HepG2 (cell line): ENCODE data around the gene PRSS58. TPM values are rescaled to one million over a fixed set of nuclear protein-coding genes. Genes with fewer than 3 reads are reported as not detected.

Experiments
- ATAC-seq: fragments of 200-7000 bp; cut with Tn5 transposase; 3 replicates; pipeline ENCODE4 v1.9.1; 2020; ENCODE audit warnings: mild to moderate bottlenecking, moderate library complexity
- BruUV-seq: library from RNA; stranded (reverse); fragments of 400-500 nt; replicated peaks from 2 replicates; lab custom pipeline; 2021; lab: Mats Ljungman, UMichigan
- CTCF ChIA-PET: fragments of 300-600 bp; formaldehyde crosslinking; extraction: SDS; loops from one replicate; lab custom pipeline; 2021; ENCODE audit warnings: low total read pairs, inconsistent platforms, low intra/inter-chr PET ratio; lab: Yijun Ruan, JAX
- POLR2A ChIA-PET: fragments of 350-600 bp; sonication (Branson Sonifier 250); formaldehyde crosslinking; loops from one replicate; lab custom pipeline; 2020; ENCODE audit warnings: antibody characterized with exemption, inconsistent platforms; lab: Yijun Ruan, JAX
- DNase-seq: peaks from one replicate; pipeline ENCODE4 v3.0.0-alpha.2; 2015; ENCODE audit warnings: low spot score
- FAIRE-seq: peaks from 3 replicates; lab custom pipeline; 2011; peaks lifted over from hg19 to GRCh38; lab: Jason Lieb, UNC
- H2AFZ ChIP-seq: one replicate; pipeline ENCODE4 v1.6.1; 2011; ENCODE audit warnings: low read length, inconsistent platforms
- H3K27ac ChIP-seq: fragments of 300-600 bp; 3 replicates; pipeline ENCODE4 v1.8.0; 2011; ENCODE audit warnings: mixed run types, mild to moderate bottlenecking, mixed read lengths, low read length, inconsistent platforms; ENCODE audit not compliant: insufficient read depth; ENCODE audit errors: extremely low read length
- H3K27me3 ChIP-seq, 2 experiments: fragments of 200-600 bp in 1 of 2; 2 replicates in 1 of 2; 3 replicates in 1 of 2; pipeline versions ENCODE4 v1.6.0 to v1.8.0; 2011; ENCODE audit warnings: low read length in 2 of 2, mild to moderate bottlenecking in 2 of 2, moderate library complexity in 2 of 2, inconsistent platforms in 1 of 2; ENCODE audit not compliant: insufficient read depth in 2 of 2, control insufficient read depth in 1 of 2
- H3K36me3 ChIP-seq, 2 experiments: fragments of 200-600 bp in 1 of 2; replicated peaks in 1 of 2; 2 replicates in 1 of 2; 3 replicates in 1 of 2; pipeline versions ENCODE4 v1.5.1 to v1.8.0; 2011; ENCODE audit warnings: low read length in 2 of 2, inconsistent platforms in 1 of 2; ENCODE audit not compliant: insufficient read depth in 2 of 2, control insufficient read depth in 1 of 2
- H3K4me1 ChIP-seq: 2 replicates; pipeline ENCODE4 v1.5.1; 2012; ENCODE audit warnings: low read length, inconsistent platforms; ENCODE audit not compliant: insufficient read depth
- H3K4me2 ChIP-seq: 2 replicates; pipeline ENCODE4 v1.6.0; 2011; ENCODE audit warnings: low read depth, low read length, inconsistent platforms
- H3K4me3 ChIP-seq, 3 experiments: fragments of 200-600 bp in 1 of 3; sonication (generic), shearing (Covaris generic) in 1 of 3; replicated peaks in 1 of 3; 2 replicates each; pipeline ENCODE4 v1.5.1; 2011 to 2016; ENCODE audit warnings: low read length in 3 of 3, inconsistent platforms in 2 of 3, low read depth in 2 of 3, mild to moderate bottlenecking in 2 of 3, control low read depth in 1 of 3, mixed read lengths in 1 of 3; ENCODE audit not compliant: insufficient read depth in 1 of 3
- H3K79me2 ChIP-seq: one replicate; pipeline ENCODE4 v1.6.1; 2011; ENCODE audit warnings: low read length, inconsistent platforms; ENCODE audit not compliant: insufficient read depth
- H3K9ac ChIP-seq: 2 replicates; pipeline ENCODE4 v1.6.0; 2011; ENCODE audit warnings: mild to moderate bottlenecking, low read depth, low read length, inconsistent platforms; ENCODE audit not compliant: insufficient read depth
- H3K9me3 ChIP-seq: 2 replicates; pipeline ENCODE4 v1.5.1; 2012; ENCODE audit warnings: mild to moderate bottlenecking, low read length
- H4K20me1 ChIP-seq: 2 replicates; pipeline ENCODE4 v1.6.0; 2011; ENCODE audit warnings: inconsistent platforms, mild to moderate bottlenecking, low read length, moderate library complexity; ENCODE audit not compliant: insufficient read depth
- DZIP1 ChIP-seq: sonication (generic); formaldehyde crosslinking; IDR thresholded peaks from 2 replicates; pipeline ENCODE4 v1.5.0; 2020; ENCODE audit warnings: mild to moderate bottlenecking, missing genetic modification reagents
- PCBP2 ChIP-seq: fragments of 200-400 bp; formaldehyde crosslinking; optimal IDR thresholded peaks from 2 replicates; pipeline ENCODE3; 2018; ENCODE audit warnings: low read length, low read depth; ENCODE audit not compliant: poor library complexity, severe bottlenecking
- RBFOX2 ChIP-seq: fragments of 200-400 bp; formaldehyde crosslinking; IDR thresholded peaks from 2 replicates; pipeline ENCODE4 v1.6.1; 2017; ENCODE audit warnings: low read depth, mild to moderate bottlenecking, low read length
- REPIN1 ChIP-seq: sonication (generic); formaldehyde crosslinking; IDR thresholded peaks from 2 replicates; pipeline ENCODE4 v1.8.0; 2022; ENCODE audit warnings: missing genetic modification reagents, low read depth, mild to moderate bottlenecking, borderline replicate concordance
- SP1 ChIP-seq, 2 experiments: fragments of 450-650 bp in 1 of 2; sonication (generic) in 1 of 2; formaldehyde crosslinking in 1 of 2; IDR thresholded peaks; 2 replicates each; pipeline versions ENCODE4 v1.4.0 to v1.6.1; 2016 to 2020; ENCODE audit warnings: missing genetic modification reagents in 1 of 2
- ZMAT3 ChIP-seq: sonication (generic); formaldehyde crosslinking; conservative IDR thresholded peaks from 2 replicates; pipeline ENCODE4 v1.7.0; 2021; ENCODE audit warnings: missing genetic modification reagents
- ZNF567 ChIP-seq: sonication (generic); formaldehyde crosslinking; IDR thresholded peaks from 2 replicates; pipeline ENCODE4 v1.8.1; 2023; ENCODE audit warnings: mild to moderate bottlenecking, missing genetic modification reagents, borderline replicate concordance
- ZNF878 ChIP-seq: sonication (generic); formaldehyde crosslinking; IDR thresholded peaks from 2 replicates; pipeline ENCODE4 v1.8.1; 2023; ENCODE audit warnings: mild to moderate bottlenecking, missing genetic modification reagents, moderate library complexity
- WGBS: methylation state at CpG from one replicate; pipeline ENCODE4 v1.1.6; 2017; ENCODE audit warnings: low lambda C conversion rate; 5-methylcytosine and 5-hydroxymethylcytosine counted together
- in situ Hi-C: cut with HindIII; loops from 2 replicates; pipeline ENCODE4 v1.10.0; 2017; ENCODE audit warnings: low pct_unique_long_range_greater_than_20kb; ENCODE audit not compliant: extremely low pct_ligation_motif_present
- intact Hi-C: fragments of 100-400 bp; cut with micrococcal nuclease; formaldehyde crosslinking; loops from one replicate; pipeline ENCODE4 v1.10.0; 2022; ENCODE audit not compliant: unreplicated experiment
- polyA plus RNA-seq, 8 experiments: library from polyadenylated mRNA; depleted of rRNA in 3 of 8; stranded (reverse) in 7 of 8; unstranded in 1 of 8; fragments of >200 nt; fragmentation: Illumina TruSeq in 4 of 8; extraction: Trizol in 4 of 8; gene quantifications; 2 replicates each; pipeline versions ENCODE4 v1.2.1 to v1.2.3, GENCODE V29; 2011 to 2016; ENCODE audit warnings: low read depth in 4 of 8, missing spikeins in 1 of 8, mixed read lengths in 1 of 8; ENCODE audit not compliant: insufficient read depth in 1 of 8
- total RNA-seq, 5 experiments: library from RNA; depleted of rRNA; stranded (reverse); fragments of >200 nt; fragmentation: Illumina TruSeq; extraction: Trizol; gene quantifications; 2 replicates each; pipeline ENCODE4 v1.2.3, GENCODE V29; 2016; ENCODE audit warnings: low read depth in 1 of 5

PRSS58 gene
- total and polyA plus RNA-seq, 2 of the 13 experiments (the other 11 are each of a cell fraction or from before 2014, with no cell fraction given): not detected

GRCh38 chr7:142263598-142264380 lies 5.9 kb upstream of the PRSS58 start:
- H3K27ac ChIP-seq: no peak overlapping the region

GRCh38 chr7:142250705-142251104 lies 7.2 kb downstream of the PRSS58 start:
- POLR2A ChIA-PET: no interaction called here
- no peak for ATAC-seq

More at GRCh38 chr7:142263598-142264380, 5.9 kb upstream of the PRSS58 start:
- BruUV-seq: no TSS peak
- Histone ChIP-seq H3K36me3 (no peaks in the 10 kb centered on the region), H2AFZ (no peak overlapping the region), H3K4me1 (no peaks in the 10 kb centered on the region), H3K4me3 (no peak overlapping the region), H3K9me3 (no peaks in the 10 kb centered on the region), H3K79me2 (no peaks in the 10 kb centered on the region), H3K4me2 (no peak overlapping the region), H3K9ac (no peak overlapping the region), H3K27me3 (no peaks in the 10 kb centered on the region), H4K20me1 (no peaks in the 10 kb centered on the region)
- no peak for ATAC-seq
- ChIA-PET POLR2A (no interaction called here), CTCF (no interaction called here)
- no peak for DNase-seq
- intact Hi-C loops (no loop called here), in situ Hi-C loops (no loop called here)
- TF ChIP-seq RBFOX2: no peak
- no peak for TF ChIP-seq REPIN1 (CRISPR knock-in tag)
- FAIRE-seq: no peak
- 18% methylated on average over 8 of the region's 8 CpGs for WGBS

More at GRCh38 chr7:142250705-142251104, 7.2 kb downstream of the PRSS58 start:
- intact Hi-C loops: no loop called here
- TF ChIP-seq DZIP1 (CRISPR knock-in tag): no peak
- no peak for TF ChIP-seq ZNF878 (CRISPR knock-in tag)
- no peak for TF ChIP-seq SP1 (IDR thresholded peaks at IDR 0.05)
- TF ChIP-seq SP1 (CRISPR knock-in tag; IDR thresholded peaks at IDR 0.05): no peak
- TF ChIP-seq ZNF567 (CRISPR knock-in tag): no peak
- no peak for TF ChIP-seq PCBP2
- TF ChIP-seq ZMAT3 (CRISPR knock-in tag): no peak
- H3K27ac ChIP-seq: no peak overlapping the region
- BruUV-seq: no TSS peak
- H3K9ac ChIP-seq: no peak overlapping the region
- FAIRE-seq (no peak), DNase-seq (no peak)
- H3K4me2 ChIP-seq: no peak overlapping the region
- no peaks in the 10 kb centered on the region for H3K36me3 ChIP-seq
- no peaks in the 10 kb centered on the region for H3K27me3 ChIP-seq
- H3K9me3 ChIP-seq: no peaks in the 10 kb centered on the region
- CTCF ChIA-PET: no interaction called here
- no peaks in the 10 kb centered on the region for H4K20me1 ChIP-seq
- H2AFZ ChIP-seq: no peak overlapping the region
- no peaks in the 10 kb centered on the region for H3K4me1 ChIP-seq
- 0% methylated on average over 2 of the region's 2 CpGs for WGBS
- H3K79me2 ChIP-seq: no peaks in the 10 kb centered on the region
- no peak overlapping the region for H3K4me3 ChIP-seq
- in situ Hi-C loops: no loop called here
